Neural cell (in vitro differentiated cells): ENCODE measurements around the gene NPFFR1.

Source experiments
- EP300 ChIP-seq: fragments of 450-650 bp; conservative IDR thresholded peaks from 2 replicates; pipeline ENCODE4 v1.6.1; 2014; ENCODE audit warnings: antibody characterized with exemption, mild to moderate bottlenecking, moderate library complexity; ENCODE audit not compliant: poor library complexity, severe bottlenecking
- EZH2 ChIP-seq: fragments of 200-600, 300-800 bp; shearing (Covaris generic), sonication (generic); IDR thresholded peaks from 2 replicates; pipeline ENCODE4 v1.6.1; 2014; ENCODE audit warnings: antibody characterized with exemption, low read length, borderline replicate concordance, mild to moderate bottlenecking; ENCODE audit not compliant: insufficient read depth, poor library complexity, severe bottlenecking
- POLR2AphosphoS5 ChIP-seq: IDR thresholded peaks from 2 replicates; pipeline ENCODE4 v1.6.1; 2012
- RAD21 ChIP-seq: fragments of 450-650 bp; conservative IDR thresholded peaks from 2 replicates; pipeline ENCODE4 v1.6.1; 2014; ENCODE audit warnings: antibody characterized with exemption, mild to moderate bottlenecking, moderate library complexity
- SMC3 ChIP-seq: fragments of 450-650 bp; conservative IDR thresholded peaks from 2 replicates; pipeline ENCODE4 v1.6.1; 2014; ENCODE audit warnings: antibody characterized with exemption, mild to moderate bottlenecking, moderate library complexity; ENCODE audit not compliant: poor library complexity
- TAF1 ChIP-seq: IDR thresholded peaks from 2 replicates; pipeline ENCODE4 v1.6.1; 2012; ENCODE audit warnings: low read depth
- TF ChIP-seq, protein P1 (sequence below): fragments of 450-650 bp; IDR thresholded peaks from 2 replicates; pipeline ENCODE4 v1.5.1; 2014; ENCODE audit warnings: antibody characterized with exemption, mild to moderate bottlenecking, moderate library complexity; ENCODE audit not compliant: poor library complexity, severe bottlenecking
- TF ChIP-seq, protein P2 (sequence below): IDR thresholded peaks from 2 replicates; pipeline ENCODE4 v1.6.1; 2012; ENCODE audit warnings: borderline replicate concordance

DNA sequence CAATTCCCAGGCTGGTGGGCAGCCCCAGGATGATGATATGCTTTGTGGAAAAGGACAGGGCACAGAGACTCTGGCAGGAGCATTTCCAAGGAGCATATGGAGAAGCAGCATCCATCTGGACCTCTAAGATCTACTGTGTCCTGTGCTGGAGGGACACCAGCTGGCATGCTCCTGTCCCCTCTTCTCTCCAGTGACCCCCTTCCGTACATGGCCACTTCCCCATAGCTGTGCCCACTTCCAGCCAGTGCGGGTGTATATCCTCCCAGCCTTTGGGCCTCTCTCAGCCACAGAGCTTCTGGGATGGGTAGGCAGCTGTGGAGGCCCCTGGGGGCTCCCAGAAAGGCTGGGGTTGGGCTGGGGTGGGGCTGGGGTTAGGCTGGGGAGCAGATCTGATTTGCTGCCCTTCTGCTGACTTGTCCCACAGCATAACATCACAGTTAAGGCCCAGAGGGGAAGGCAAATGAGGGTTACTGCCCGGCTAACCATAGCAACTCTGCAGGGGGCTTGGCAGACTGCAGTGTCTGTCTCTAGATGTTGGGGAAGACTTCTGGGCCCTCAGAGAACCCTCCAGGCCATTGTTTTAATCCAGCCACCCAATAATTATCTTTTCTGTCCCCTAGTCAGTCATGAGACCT, 6.3 kb downstream of the NPFFR1 start:
- TF ChIP-seq, protein P1, sequence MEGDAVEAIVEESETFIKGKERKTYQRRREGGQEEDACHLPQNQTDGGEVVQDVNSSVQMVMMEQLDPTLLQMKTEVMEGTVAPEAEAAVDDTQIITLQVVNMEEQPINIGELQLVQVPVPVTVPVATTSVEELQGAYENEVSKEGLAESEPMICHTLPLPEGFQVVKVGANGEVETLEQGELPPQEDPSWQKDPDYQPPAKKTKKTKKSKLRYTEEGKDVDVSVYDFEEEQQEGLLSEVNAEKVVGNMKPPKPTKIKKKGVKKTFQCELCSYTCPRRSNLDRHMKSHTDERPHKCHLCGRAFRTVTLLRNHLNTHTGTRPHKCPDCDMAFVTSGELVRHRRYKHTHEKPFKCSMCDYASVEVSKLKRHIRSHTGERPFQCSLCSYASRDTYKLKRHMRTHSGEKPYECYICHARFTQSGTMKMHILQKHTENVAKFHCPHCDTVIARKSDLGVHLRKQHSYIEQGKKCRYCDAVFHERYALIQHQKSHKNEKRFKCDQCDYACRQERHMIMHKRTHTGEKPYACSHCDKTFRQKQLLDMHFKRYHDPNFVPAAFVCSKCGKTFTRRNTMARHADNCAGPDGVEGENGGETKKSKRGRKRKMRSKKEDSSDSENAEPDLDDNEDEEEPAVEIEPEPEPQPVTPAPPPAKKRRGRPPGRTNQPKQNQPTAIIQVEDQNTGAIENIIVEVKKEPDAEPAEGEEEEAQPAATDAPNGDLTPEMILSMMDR, result no peak
- TF ChIP-seq POLR2AphosphoS5 (no peak), EZH2 (no peak), SMC3 (no peak), TAF1 (no peak), RAD21 (no peak), EP300 (no peak)
- TF ChIP-seq, protein P2, sequence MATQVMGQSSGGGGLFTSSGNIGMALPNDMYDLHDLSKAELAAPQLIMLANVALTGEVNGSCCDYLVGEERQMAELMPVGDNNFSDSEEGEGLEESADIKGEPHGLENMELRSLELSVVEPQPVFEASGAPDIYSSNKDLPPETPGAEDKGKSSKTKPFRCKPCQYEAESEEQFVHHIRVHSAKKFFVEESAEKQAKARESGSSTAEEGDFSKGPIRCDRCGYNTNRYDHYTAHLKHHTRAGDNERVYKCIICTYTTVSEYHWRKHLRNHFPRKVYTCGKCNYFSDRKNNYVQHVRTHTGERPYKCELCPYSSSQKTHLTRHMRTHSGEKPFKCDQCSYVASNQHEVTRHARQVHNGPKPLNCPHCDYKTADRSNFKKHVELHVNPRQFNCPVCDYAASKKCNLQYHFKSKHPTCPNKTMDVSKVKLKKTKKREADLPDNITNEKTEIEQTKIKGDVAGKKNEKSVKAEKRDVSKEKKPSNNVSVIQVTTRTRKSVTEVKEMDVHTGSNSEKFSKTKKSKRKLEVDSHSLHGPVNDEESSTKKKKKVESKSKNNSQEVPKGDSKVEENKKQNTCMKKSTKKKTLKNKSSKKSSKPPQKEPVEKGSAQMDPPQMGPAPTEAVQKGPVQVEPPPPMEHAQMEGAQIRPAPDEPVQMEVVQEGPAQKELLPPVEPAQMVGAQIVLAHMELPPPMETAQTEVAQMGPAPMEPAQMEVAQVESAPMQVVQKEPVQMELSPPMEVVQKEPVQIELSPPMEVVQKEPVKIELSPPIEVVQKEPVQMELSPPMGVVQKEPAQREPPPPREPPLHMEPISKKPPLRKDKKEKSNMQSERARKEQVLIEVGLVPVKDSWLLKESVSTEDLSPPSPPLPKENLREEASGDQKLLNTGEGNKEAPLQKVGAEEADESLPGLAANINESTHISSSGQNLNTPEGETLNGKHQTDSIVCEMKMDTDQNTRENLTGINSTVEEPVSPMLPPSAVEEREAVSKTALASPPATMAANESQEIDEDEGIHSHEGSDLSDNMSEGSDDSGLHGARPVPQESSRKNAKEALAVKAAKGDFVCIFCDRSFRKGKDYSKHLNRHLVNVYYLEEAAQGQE, result no peak
